ENCODE measurements around the gene SHMT2. TPM values are rescaled to one million over a fixed set of nuclear protein-coding genes. Genes with fewer than 3 reads are reported as not detected.

Gene SHMT2
- total RNA-seq, 1 donor from 2014 or later = 162 TPM

DNA sequence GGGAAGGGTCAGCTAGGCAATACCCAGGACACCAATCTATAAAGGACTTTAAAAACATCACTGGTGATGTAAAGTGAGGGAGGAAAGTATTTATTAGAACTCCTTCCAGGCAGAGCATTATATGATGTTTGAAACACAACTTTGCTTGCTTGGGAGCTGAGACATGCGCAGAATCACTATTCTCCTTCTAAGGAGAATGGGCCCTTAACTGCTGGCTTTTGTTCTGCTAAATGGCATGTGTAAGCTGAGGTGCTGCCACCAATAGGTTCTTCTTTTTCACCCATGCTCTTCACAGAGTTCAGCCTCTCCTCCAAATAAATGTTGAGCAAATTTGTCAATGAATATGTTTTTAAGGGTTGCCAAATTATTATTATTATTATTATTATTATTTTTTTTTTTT is 17.5 kb downstream of the SHMT2 start:
- DNase-seq (ENCODE audit: low spot score, unreplicated experiment) = no peak
- H3K27me3 Mint-ChIP-seq = peaks cover 24% of the 10 kb centered on the region
- H3K36me3 Mint-ChIP-seq (ENCODE audit: insufficient read depth) = no peaks in the 10 kb centered on the region
- H3K4me1 Mint-ChIP-seq (ENCODE audit: low read depth) = peaks cover 4% of the 10 kb centered on the region
- H3K4me3 Mint-ChIP-seq (ENCODE audit: low read depth) = no peak overlapping the region
- no peaks in the 10 kb centered on the region for H3K9me3 Mint-ChIP-seq (ENCODE audit: low read depth)
- TF ChIP-seq, protein P1, sequence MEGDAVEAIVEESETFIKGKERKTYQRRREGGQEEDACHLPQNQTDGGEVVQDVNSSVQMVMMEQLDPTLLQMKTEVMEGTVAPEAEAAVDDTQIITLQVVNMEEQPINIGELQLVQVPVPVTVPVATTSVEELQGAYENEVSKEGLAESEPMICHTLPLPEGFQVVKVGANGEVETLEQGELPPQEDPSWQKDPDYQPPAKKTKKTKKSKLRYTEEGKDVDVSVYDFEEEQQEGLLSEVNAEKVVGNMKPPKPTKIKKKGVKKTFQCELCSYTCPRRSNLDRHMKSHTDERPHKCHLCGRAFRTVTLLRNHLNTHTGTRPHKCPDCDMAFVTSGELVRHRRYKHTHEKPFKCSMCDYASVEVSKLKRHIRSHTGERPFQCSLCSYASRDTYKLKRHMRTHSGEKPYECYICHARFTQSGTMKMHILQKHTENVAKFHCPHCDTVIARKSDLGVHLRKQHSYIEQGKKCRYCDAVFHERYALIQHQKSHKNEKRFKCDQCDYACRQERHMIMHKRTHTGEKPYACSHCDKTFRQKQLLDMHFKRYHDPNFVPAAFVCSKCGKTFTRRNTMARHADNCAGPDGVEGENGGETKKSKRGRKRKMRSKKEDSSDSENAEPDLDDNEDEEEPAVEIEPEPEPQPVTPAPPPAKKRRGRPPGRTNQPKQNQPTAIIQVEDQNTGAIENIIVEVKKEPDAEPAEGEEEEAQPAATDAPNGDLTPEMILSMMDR (IDR thresholded peaks at IDR 0.05; ENCODE audit: unreplicated experiment) = no peak
- H3K27ac Mint-ChIP-seq = no peak overlapping the region

DNA sequence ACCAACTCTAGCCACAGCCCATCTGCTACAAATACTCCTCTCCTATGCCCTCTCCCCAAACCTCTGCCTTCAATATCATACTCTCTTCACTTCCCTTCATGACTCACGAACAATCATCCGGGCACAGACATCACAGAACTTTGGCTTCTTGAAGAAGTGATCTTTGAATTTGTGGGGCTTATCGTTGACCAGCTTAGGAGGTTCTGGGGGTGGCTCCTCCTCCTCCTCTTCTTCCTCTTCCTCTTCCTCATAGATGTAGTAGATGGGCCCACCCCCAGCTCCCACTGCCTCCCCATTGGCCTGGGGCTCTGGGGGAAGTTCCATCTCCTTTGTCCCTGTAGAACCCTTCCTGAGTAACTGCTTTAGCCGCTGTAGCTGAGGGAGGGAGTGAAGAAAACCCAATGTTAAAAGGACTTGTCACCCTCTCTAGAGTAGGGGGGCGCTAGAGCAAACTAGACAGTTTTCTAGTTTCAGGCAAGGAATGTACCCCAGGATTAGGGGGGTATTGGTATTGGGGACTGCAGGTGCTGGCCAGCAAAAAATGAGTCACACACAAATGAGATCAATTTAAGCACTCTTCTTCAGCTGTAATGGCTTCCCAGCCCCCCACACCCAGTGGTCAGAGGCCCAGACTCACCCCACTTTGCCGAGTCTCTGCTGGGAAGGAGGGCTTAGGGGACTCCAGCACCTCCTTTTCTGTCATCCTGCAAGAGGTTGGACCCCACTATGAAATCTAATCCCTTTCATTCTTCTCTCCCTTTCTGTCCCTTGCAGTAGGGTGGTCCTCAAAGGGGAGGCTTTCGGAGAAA is 19.6 kb downstream of the SHMT2 start:
- Mint-ChIP-seq H3K4me1 (ENCODE audit: low read depth) (no peaks in the 10 kb centered on the region), H3K9me3 (ENCODE audit: low read depth) (no peaks in the 10 kb centered on the region), H3K36me3 (ENCODE audit: insufficient read depth) (peaks cover 1% of the 10 kb centered on the region), H3K27me3 (peaks cover 10% of the 10 kb centered on the region), H3K4me3 (ENCODE audit: low read depth) (no peak overlapping the region), H3K27ac (no peak overlapping the region)
- no peak for DNase-seq (ENCODE audit: low spot score, unreplicated experiment)
- TF ChIP-seq, protein P1 (IDR thresholded peaks at IDR 0.05; ENCODE audit: unreplicated experiment) = no peak

DNA sequence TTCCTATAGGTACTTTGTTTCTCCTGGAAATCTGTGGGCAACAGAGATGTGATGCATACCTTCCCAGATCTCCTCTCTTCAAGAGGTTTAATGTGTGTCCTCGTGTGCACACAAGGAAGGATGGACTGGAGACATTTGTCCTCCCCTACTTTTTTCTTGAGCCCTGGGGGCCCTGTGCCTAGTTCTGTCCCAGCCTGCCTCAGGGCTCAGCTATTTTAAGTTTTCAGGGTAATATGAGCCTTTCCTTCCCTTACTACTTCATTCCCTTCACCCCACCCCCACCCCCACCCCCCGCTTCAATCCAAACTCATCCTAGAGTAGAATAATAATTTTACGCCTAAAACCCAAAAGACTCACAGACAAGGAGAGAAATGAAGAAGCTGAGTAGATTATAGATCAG is 21.0 kb downstream of the SHMT2 start:
- DNase-seq (ENCODE audit: low spot score, unreplicated experiment) = no peak

DNA sequence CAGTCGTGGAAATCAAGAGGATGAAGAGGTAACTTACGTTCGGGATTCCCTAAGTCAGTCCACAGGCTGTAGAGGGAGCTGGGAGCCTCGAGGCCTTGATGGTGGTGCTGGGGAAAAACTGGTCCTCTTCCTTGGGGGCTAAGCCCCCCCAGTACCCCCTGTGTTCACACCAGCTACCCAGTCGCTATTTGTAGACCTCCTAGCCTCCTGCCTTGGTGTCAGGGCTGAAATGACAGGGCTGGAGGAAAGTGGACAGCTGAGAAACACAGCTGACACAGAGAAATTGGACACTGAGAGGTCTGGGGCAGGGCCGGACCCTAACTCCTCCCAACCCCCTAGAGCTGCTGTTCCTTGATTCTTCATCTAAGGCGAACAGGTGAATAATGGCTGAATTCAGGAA is 21.4 kb downstream of the SHMT2 start, which contains the start of gene STAC3:
STAC3 (minus strand) TSS at position 232 of the 400 bp plus-strand sequence. CDS start 1,551 bp downstream, outside the sequence.
- Mint-ChIP-seq H3K27ac (no peak within 1 kb of the TSS), H3K9me3 (ENCODE audit: low read depth) (no peaks in the 10 kb centered on the region), H3K4me3 (ENCODE audit: low read depth) (no peak within 1 kb of the TSS), H3K27me3 (no peaks in the 10 kb centered on the region), H3K36me3 (ENCODE audit: insufficient read depth) (peaks cover 1% of the 10 kb centered on the region), H3K4me1 (ENCODE audit: low read depth) (no peaks in the 10 kb centered on the region)
- DNase-seq (ENCODE audit: low spot score, unreplicated experiment) = no peak
- TF ChIP-seq, protein P1 (IDR thresholded peaks at IDR 0.05; ENCODE audit: unreplicated experiment) = no peak

More for the DNA sequence above, 21.0 kb downstream of the SHMT2 start:
- Mint-ChIP-seq H3K4me3 (ENCODE audit: low read depth) (no peak overlapping the region), H3K27ac (no peak overlapping the region), H3K9me3 (ENCODE audit: low read depth) (no peaks in the 10 kb centered on the region), H3K4me1 (ENCODE audit: low read depth) (no peaks in the 10 kb centered on the region), H3K27me3 (no peaks in the 10 kb centered on the region), H3K36me3 (ENCODE audit: insufficient read depth) (peaks cover 1% of the 10 kb centered on the region)
- TF ChIP-seq, protein P1 (IDR thresholded peaks at IDR 0.05; ENCODE audit: unreplicated experiment) = no peak

DNA sequence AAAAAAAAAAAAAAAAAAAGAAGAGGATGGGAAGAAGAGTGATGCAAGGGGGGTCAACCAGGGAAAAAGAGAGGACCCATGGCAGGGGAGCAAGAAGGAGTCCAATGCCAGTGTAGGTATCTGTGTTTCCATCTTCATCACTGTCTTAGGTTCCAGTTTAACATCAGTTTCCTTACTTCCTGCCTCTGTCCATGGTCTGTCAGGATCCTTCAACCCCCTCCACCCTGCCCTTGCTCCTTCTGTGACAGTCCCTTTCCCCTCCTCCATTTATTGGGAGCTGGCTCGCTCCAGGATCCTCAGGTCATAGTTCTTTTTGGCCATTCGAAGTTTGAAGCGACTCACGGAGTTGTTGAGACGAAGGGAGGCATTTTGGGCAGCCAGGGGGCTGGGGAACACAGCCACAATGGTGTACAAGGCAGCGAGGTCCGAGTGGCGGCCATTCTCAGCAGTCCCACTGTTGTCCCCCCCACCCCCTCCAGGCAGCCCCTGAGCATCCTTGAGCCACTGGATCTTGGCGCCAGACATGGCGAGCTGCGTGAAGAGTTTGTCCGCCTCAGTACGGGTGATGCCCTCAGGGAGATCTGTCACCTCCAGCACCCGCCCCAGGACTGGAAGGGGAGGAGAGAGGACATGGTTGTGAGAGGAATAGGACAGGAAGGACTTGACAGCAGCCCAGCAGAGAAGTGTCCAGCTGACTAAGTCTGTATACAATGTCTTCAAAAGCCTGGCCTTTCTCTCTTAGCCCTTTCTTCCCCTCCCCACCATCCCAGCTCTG is 25.2 kb downstream of the SHMT2 start:
- Mint-ChIP-seq H3K4me1 (ENCODE audit: low read depth) (no peaks in the 10 kb centered on the region), H3K27ac (no peak overlapping the region), H3K27me3 (no peaks in the 10 kb centered on the region), H3K9me3 (ENCODE audit: low read depth) (no peaks in the 10 kb centered on the region), H3K36me3 (ENCODE audit: insufficient read depth) (peaks cover 8% of the 10 kb centered on the region), H3K4me3 (ENCODE audit: low read depth) (no peak overlapping the region)
- TF ChIP-seq, protein P1 (IDR thresholded peaks at IDR 0.05; ENCODE audit: unreplicated experiment) = no peak
- DNase-seq (ENCODE audit: low spot score, unreplicated experiment) = no peak
